Neural progenitor cell (in vitro differentiated cells): ENCODE data around the gene FAM131A. TPM values are rescaled to one million over a fixed set of nuclear protein-coding genes. Genes with fewer than 3 reads are reported as not detected.

Experiments used
- DNase-seq: peaks from one replicate; pipeline ENCODE4 v3.0.0-alpha.2; 2016; ENCODE audit warnings: low spot score
- H2AFZ ChIP-seq: fragments of 200-600 bp; sonication (generic); replicated peaks from 2 replicates; pipeline ENCODE4 v1.6.1; 2016; ENCODE audit warnings: antibody characterized with exemption
- H3F3A ChIP-seq: fragments of 200-600 bp; sonication (generic); 2 replicates; pipeline ENCODE4 v1.6.1; 2016; ENCODE audit warnings: antibody characterized with exemption, low read depth
- H3K27ac ChIP-seq: fragments of 200-600 bp; sonication (generic); 2 replicates; pipeline ENCODE4 v1.5.1; 2016; ENCODE audit warnings: mild to moderate bottlenecking
- H3K27me3 ChIP-seq: fragments of 200-600 bp; sonication (generic); 2 replicates; pipeline ENCODE4 v1.6.1; 2016; ENCODE audit warnings: mild to moderate bottlenecking, moderate library complexity
- H3K36me3 ChIP-seq: fragments of 200-600 bp; sonication (generic); 2 replicates; pipeline ENCODE4 v1.5.1; 2016
- H3K4me1 ChIP-seq: fragments of 200-600 bp; sonication (generic); 2 replicates; pipeline ENCODE4 v1.6.1; 2016; ENCODE audit warnings: mixed run types
- H3K4me2 ChIP-seq: fragments of 200-600 bp; sonication (generic); 2 replicates; pipeline ENCODE4 v1.6.1; 2016
- H3K4me3 ChIP-seq: fragments of 200-600 bp; sonication (generic); 2 replicates; pipeline ENCODE4 v1.5.1; 2016
- H3K79me2 ChIP-seq: fragments of 200-600 bp; sonication (generic); 2 replicates; pipeline ENCODE4 v1.6.1; 2016; ENCODE audit warnings: low read depth
- H3K9ac ChIP-seq: fragments of 200-600 bp; sonication (generic); 2 replicates; pipeline ENCODE4 v1.6.1; 2016
- H3K9me3 ChIP-seq: fragments of 200-600 bp; sonication (generic); 2 replicates; pipeline ENCODE4 v1.5.1; 2016; ENCODE audit warnings: low read depth
- H4K20me1 ChIP-seq: fragments of 200-600 bp; sonication (generic); 2 replicates; pipeline ENCODE4 v1.6.1; 2016; ENCODE audit warnings: low read depth
- H3K27ac Mint-ChIP-seq: 3 replicates; pipeline ENCODE4 v1.8.0; 2021; ENCODE audit warnings: mixed read lengths
- H3K27me3 Mint-ChIP-seq: 2 replicates; pipeline ENCODE4 v1.8.0; 2022; ENCODE audit warnings: low read depth, mild to moderate bottlenecking, inconsistent platforms, moderate library complexity, mixed read lengths; ENCODE audit not compliant: insufficient read depth
- H3K36me3 Mint-ChIP-seq: 3 replicates; pipeline ENCODE4 v1.8.0; 2021; ENCODE audit warnings: mixed read lengths
- H3K4me1 Mint-ChIP-seq: 3 replicates; pipeline ENCODE4 v1.8.0; 2021; ENCODE audit warnings: mixed read lengths
- H3K4me3 Mint-ChIP-seq: 3 replicates; pipeline ENCODE4 v1.8.0; 2021; ENCODE audit warnings: mild to moderate bottlenecking, moderate library complexity, mixed read lengths
- H3K9me3 Mint-ChIP-seq: 3 replicates; pipeline ENCODE4 v1.8.0; 2020; ENCODE audit warnings: mixed read lengths
- CTCF ChIP-seq: fragments of 200-600 bp; sonication (generic); IDR thresholded peaks from 2 replicates; pipeline ENCODE4 v1.5.1; 2017; ENCODE audit warnings: antibody characterized with exemption, mild to moderate bottlenecking
- EZH2 ChIP-seq: fragments of 200-600 bp; sonication (generic); IDR thresholded peaks from 2 replicates; pipeline ENCODE4 v1.6.1; 2017; ENCODE audit warnings: antibody characterized with exemption, mild to moderate bottlenecking, moderate library complexity
- EZH2phosphoT487 ChIP-seq: fragments of 200-600 bp; sonication (generic); IDR thresholded peaks from 2 replicates; pipeline ENCODE4 v1.6.1; 2017; ENCODE audit warnings: antibody characterized with exemption
- total RNA-seq: library from RNA; depleted of rRNA; stranded (reverse); fragments of >200 nt; gene quantifications from 2 replicates; pipeline ENCODE4 v1.2.3, GENCODE V29; 2015; ENCODE audit warnings: low replicate concordance

Gene FAM131A
- total RNA-seq, 1 donor from 2014 or later = 17.2 TPM

- Histone ChIP-seq H3K36me3 (no peaks in the 10 kb centered on the region), H3K4me1 (peaks cover 7% of the 10 kb centered on the region), H3K27me3 (no peaks in the 10 kb centered on the region), H4K20me1 (peaks cover 29% of the 10 kb centered on the region), H3K9me3 (no peaks in the 10 kb centered on the region), H3K27ac (no peak overlapping the region), H3F3A (peaks cover 27% of the 10 kb centered on the region), H3K9ac (no peak overlapping the region), H2AFZ (no peak overlapping the region), H3K79me2 (no peaks in the 10 kb centered on the region), H3K4me2 (no peak overlapping the region), H3K4me3 (no peak overlapping the region)
- TF ChIP-seq CTCF (no peak), EZH2 (no peak), EZH2phosphoT487 (no peak)
- no peak for DNase-seq
- no peak overlapping the region for H3K27ac Mint-ChIP-seq
- H3K4me1 Mint-ChIP-seq = peaks cover 44% of the 10 kb centered on the region
- peaks cover 9% of the 10 kb centered on the region for H3K27me3 Mint-ChIP-seq
- no peaks in the 10 kb centered on the region for H3K9me3 Mint-ChIP-seq
- no peak overlapping the region for H3K4me3 Mint-ChIP-seq
- H3K36me3 Mint-ChIP-seq = peaks cover 19% of the 10 kb centered on the region
These were observed 13.2 kb downstream of the FAM131A start for GRCh38 chr3:184350618-184351017.

- TF ChIP-seq CTCF = no peak
- TF ChIP-seq EZH2phosphoT487 = no peak
- no peak for TF ChIP-seq EZH2
- Mint-ChIP-seq H3K9me3 (no peaks in the 10 kb centered on the region), H3K4me1 (peaks cover 40% of the 10 kb centered on the region), H3K36me3 (peaks cover 19% of the 10 kb centered on the region), H3K27ac (peak overlapping the region; percentile 75), H3K4me3 (peak overlapping the region; percentile 44), H3K27me3 (peaks cover 9% of the 10 kb centered on the region)
- Histone ChIP-seq H3K4me2 (no peak overlapping the region), H3K9ac (no peak overlapping the region), H3K27me3 (no peaks in the 10 kb centered on the region), H3K9me3 (no peaks in the 10 kb centered on the region), H2AFZ (no peak overlapping the region), H3K4me3 (no peak overlapping the region), H3K79me2 (no peaks in the 10 kb centered on the region), H3F3A (peaks cover 16% of the 10 kb centered on the region), H3K4me1 (no peaks in the 10 kb centered on the region), H4K20me1 (peaks cover 19% of the 10 kb centered on the region), H3K36me3 (no peaks in the 10 kb centered on the region), H3K27ac (no peak overlapping the region)
- no peak for DNase-seq
These were observed 14.2 kb downstream of the FAM131A start for GRCh38 chr3:184351511-184352148.

- peaks cover 12% of the 10 kb centered on the region for H3F3A ChIP-seq
- no peak overlapping the region for H3K9ac ChIP-seq
- peaks cover 16% of the 10 kb centered on the region for H3K36me3 Mint-ChIP-seq
- DNase-seq = no peak
- H3K4me1 Mint-ChIP-seq = peaks cover 35% of the 10 kb centered on the region
- no peaks in the 10 kb centered on the region for H3K4me1 ChIP-seq
- no peak overlapping the region for H2AFZ ChIP-seq
- H3K79me2 ChIP-seq = no peaks in the 10 kb centered on the region
- H4K20me1 ChIP-seq = peaks cover 17% of the 10 kb centered on the region
- no peaks in the 10 kb centered on the region for H3K27me3 ChIP-seq
- no peaks in the 10 kb centered on the region for H3K9me3 ChIP-seq
- H3K4me2 ChIP-seq = no peak overlapping the region
- no peak overlapping the region for H3K4me3 Mint-ChIP-seq
- no peak for TF ChIP-seq EZH2phosphoT487
- no peak for TF ChIP-seq EZH2
- TF ChIP-seq CTCF = no peak
- no peaks in the 10 kb centered on the region for H3K36me3 ChIP-seq
- H3K4me3 ChIP-seq = no peak overlapping the region
- H3K27ac ChIP-seq = no peak overlapping the region
- no peaks in the 10 kb centered on the region for H3K9me3 Mint-ChIP-seq
- peak overlapping the region; percentile 75 for H3K27ac Mint-ChIP-seq
- H3K27me3 Mint-ChIP-seq = peaks cover 7% of the 10 kb centered on the region
These were observed 14.9 kb downstream of the FAM131A start for GRCh38 chr3:184352149-184352785.
